T-helper 22 cell (primary cell): Measurements from ENCODE around the gene FAM118A.
"Not testable (repeated sequence)": the region's sequence is repeated elsewhere in the genome, so short reads cannot be mapped to it uniquely, and the experiment has no call there.

Experiments
- DNase-seq: peaks from one replicate; pipeline ENCODE4 v3.0.0-alpha.2; 2020; ENCODE audit warnings: low read depth

The FAM118A gene

GRCh38 chr22:45309422-45310227 lies at the start of gene FAM118A:
Gene FAM118A (plus strand): TSS chr22:45309934. CDS start chr22:45322380, 12,446 bp downstream.
- DNase-seq: peak; percentile 84

- DNase-seq: not testable (repeated sequence)
Observed at GRCh38 chr22:45260395-45260759, 49.4 kb upstream of the FAM118A start.

- DNase-seq: no peak
Observed at GRCh38 chr22:45261407-45262088, 48.2 kb upstream of the FAM118A start.

GRCh38 chr22:45262195-45262930 lies 47.4 kb upstream of the FAM118A start:
- no peak for DNase-seq

- no peak for DNase-seq
Observed at GRCh38 chr22:45262931-45263462, 46.7 kb upstream of the FAM118A start.

- no peak for DNase-seq
Observed at GRCh38 chr22:45263463-45264269, 46.1 kb upstream of the FAM118A start.

GRCh38 chr22:45265535-45265934 lies 44.2 kb upstream of the FAM118A start:
- DNase-seq: no peak

- DNase-seq: peak; percentile 34
Observed at GRCh38 chr22:45268167-45268957, 41.4 kb upstream of the FAM118A start.

- peak; percentile 75 for DNase-seq
Observed at GRCh38 chr22:45268958-45269844, 40.5 kb upstream of the FAM118A start.

- no peak for DNase-seq
Observed at GRCh38 chr22:45270095-45271020, 39.4 kb upstream of the FAM118A start.

GRCh38 chr22:45271667-45272201 lies 38.0 kb upstream of the FAM118A start:
- DNase-seq: no peak

GRCh38 chr22:45272498-45272897 lies 37.2 kb upstream of the FAM118A start:
- no peak for DNase-seq

GRCh38 chr22:45273452-45274075 lies 36.2 kb upstream of the FAM118A start:
- no peak for DNase-seq

- DNase-seq: no peak
Observed at GRCh38 chr22:45276507-45277105, 33.1 kb upstream of the FAM118A start.

GRCh38 chr22:45277720-45278119 lies 32.0 kb upstream of the FAM118A start:
- DNase-seq: not testable (repeated sequence)

- no peak for DNase-seq
Observed at GRCh38 chr22:45278125-45278524, 31.6 kb upstream of the FAM118A start.

- DNase-seq: no peak
Observed at GRCh38 chr22:45280587-45280980, 29.1 kb upstream of the FAM118A start.
